ENCODE measurements around the gene RFT1. TPM values are rescaled to one million over a fixed set of nuclear protein-coding genes. Genes with fewer than 3 reads are reported as not detected.

Gene RFT1
- total and polyA plus RNA-seq, 2 of the 13 experiments (the other 11 are each of a cell fraction or from before 2014, with no cell fraction given), result 23.2 to 37.0 TPM

DNA sequence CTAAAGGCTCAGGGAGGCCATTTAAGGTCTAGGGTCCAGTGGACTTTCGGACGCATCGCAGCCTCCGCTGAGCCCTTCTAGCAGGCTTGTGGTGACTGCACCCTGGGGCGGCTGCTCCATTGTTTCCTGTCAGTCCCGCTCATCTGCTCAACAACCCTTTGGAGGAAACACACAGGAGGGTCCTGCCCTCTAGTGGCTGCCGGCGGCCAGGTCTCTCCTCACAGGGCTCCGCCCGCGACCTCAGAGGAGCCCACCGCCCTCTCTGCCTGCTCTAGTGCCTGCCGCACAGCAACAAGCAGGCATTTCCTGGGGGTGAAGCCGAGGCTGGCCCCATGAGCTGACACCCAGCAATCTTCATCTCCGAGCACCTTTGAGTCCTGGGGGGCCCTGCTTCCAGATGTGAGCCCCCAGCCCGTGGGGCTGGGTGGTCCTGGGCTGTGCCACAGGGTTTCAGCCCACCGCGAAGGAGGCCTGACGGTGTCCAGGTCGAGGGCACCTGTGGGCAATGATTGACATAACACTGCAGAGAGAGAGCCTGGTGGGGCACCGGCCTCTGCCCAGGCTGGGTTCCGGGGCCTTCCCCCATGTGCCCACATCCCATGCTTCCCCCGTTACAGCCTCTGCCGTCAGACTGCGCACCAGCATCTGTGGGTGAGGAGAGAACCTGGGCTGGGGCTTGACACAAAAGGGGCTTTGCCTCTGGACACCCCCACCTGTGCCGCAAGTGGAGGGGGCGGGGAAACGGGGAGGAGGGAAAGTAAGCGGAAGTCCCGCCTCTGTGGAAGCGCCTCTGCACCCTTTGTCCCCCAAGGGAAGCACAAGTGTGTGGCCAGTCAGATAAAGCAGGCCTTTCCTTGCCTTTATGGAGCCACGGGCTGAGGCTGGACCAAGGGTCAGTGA lies 57.3 kb downstream of the RFT1 start (continued):
- TF ChIP-seq FOXO1 (CRISPR knock-in tag; IDR thresholded peaks at IDR 0.05), result peak; percentile 50; the same call in 1 of the 2 replicates
- TF ChIP-seq HMGXB4 (CRISPR knock-in tag; IDR thresholded peaks at IDR 0.05; ENCODE audit: borderline replicate concordance in 1 of 2, low read depth in 1 of 2), result peak; percentile 75 to 88
- TF ChIP-seq JUNB (CRISPR knock-in tag; IDR thresholded peaks at IDR 0.05; ENCODE audit: borderline replicate concordance), result no peak
- no peak for TF ChIP-seq NCOA5 (CRISPR knock-in tag; IDR thresholded peaks at IDR 0.05)
- no peak for TF ChIP-seq ZNF776 (CRISPR knock-in tag; IDR thresholded peaks at IDR 0.05)
- no peak for TF ChIP-seq BRCA1 (CRISPR knock-in tag; IDR thresholded peaks at IDR 0.05)
- no peak for TF ChIP-seq ATAD3A (CRISPR knock-in tag; IDR thresholded peaks at IDR 0.05)
- peak; percentile 75 for TF ChIP-seq ZBTB7A (CRISPR knock-in tag; IDR thresholded peaks at IDR 0.05)
- TF ChIP-seq JUND (CRISPR knock-in tag; IDR thresholded peaks at IDR 0.05), result 0 out of 2 replicates have a peak, but pooled peaks have one; percentile 20
- TF ChIP-seq, protein P1, sequence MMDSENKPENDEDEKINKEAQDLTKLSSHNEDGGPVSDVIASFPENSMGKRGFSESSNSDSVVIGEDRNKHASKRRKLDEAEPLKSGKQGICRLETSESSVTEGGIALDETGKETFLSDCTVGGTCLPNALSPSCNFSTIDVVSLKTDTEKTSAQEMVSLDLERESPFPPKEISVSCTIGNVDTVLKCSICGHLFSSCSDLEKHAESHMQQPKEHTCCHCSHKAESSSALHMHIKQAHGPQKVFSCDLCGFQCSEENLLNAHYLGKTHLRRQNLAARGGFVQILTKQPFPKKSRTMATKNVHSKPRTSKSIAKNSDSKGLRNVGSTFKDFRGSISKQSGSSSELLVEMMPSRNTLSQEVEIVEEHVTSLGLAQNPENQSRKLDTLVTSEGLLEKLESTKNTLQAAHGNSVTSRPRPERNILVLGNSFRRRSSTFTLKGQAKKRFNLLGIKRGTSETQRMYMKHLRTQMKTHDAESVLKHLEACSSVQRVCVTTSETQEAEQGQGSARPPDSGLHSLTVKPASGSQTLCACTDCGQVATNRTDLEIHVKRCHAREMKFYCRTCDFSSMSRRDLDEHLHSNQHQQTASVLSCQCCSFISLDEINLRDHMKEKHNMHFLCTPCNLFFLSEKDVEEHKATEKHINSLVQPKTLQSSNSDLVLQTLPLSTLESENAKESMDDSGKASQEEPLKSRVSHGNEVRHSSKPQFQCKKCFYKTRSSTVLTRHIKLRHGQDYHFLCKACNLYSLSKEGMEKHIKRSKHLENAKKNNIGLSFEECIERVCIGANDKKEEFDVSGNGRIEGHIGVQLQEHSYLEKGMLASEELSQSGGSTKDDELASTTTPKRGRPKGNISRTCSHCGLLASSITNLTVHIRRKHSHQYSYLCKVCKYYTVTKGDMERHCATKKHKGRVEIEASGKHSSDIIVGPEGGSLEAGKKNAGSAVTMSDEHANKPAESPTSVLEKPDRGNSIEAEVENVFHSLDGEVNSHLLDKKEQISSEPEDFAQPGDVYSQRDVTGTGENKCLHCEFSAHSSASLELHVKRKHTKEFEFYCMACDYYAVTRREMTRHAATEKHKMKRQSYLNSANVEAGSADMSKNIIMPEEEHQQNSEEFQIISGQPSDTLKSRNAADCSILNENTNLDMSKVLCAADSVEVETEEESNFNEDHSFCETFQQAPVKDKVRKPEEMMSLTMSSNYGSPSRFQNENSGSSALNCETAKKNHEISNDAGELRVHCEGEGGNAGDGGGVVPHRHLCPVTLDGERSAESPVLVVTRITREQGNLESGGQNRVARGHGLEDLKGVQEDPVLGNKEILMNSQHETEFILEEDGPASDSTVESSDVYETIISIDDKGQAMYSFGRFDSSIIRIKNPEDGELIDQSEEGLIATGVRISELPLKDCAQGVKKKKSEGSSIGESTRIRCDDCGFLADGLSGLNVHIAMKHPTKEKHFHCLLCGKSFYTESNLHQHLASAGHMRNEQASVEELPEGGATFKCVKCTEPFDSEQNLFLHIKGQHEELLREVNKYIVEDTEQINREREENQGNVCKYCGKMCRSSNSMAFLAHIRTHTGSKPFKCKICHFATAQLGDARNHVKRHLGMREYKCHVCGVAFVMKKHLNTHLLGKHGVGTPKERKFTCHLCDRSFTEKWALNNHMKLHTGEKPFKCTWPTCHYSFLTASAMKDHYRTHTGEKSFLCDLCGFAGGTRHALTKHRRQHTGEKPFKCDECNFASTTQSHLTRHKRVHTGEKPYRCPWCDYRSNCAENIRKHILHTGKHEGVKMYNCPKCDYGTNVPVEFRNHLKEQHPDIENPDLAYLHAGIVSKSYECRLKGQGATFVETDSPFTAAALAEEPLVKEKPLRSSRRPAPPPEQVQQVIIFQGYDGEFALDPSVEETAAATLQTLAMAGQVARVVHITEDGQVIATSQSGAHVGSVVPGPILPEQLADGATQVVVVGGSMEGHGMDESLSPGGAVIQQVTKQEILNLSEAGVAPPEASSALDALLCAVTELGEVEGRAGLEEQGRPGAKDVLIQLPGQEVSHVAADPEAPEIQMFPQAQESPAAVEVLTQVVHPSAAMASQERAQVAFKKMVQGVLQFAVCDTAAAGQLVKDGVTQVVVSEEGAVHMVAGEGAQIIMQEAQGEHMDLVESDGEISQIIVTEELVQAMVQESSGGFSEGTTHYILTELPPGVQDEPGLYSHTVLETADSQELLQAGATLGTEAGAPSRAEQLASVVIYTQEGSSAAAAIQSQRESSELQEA (CRISPR knock-in tag; IDR thresholded peaks at IDR 0.05; ENCODE audit: not compliant biosample characterization), result no peak
- no peak for TF ChIP-seq CHCHD3 (CRISPR knock-in tag; IDR thresholded peaks at IDR 0.05)
- TF ChIP-seq ZFP36L1 (CRISPR knock-in tag; IDR thresholded peaks at IDR 0.05), result no peak
- TF ChIP-seq ZNF567 (CRISPR knock-in tag; IDR thresholded peaks at IDR 0.05; ENCODE audit: borderline replicate concordance), result peak; percentile 74; the same call in 1 of the 2 replicates
- TF ChIP-seq CAMTA2 (CRISPR knock-in tag; IDR thresholded peaks at IDR 0.05; ENCODE audit: borderline replicate concordance), result no peak
- no peak; the same call in 1 of the 2 replicates for TF ChIP-seq ZNF280D (CRISPR knock-in tag; IDR thresholded peaks at IDR 0.05)
